Embryonic facial prominence (tissue), 1 donor: ENCODE data around the gene ITGAV.

ENCODE experiments used
- DNase-seq: peaks from one replicate; pipeline ENCODE4 v3.0.0-alpha.2; 2016; ENCODE audit errors: extremely low spot score

Gene ITGAV

DNA sequence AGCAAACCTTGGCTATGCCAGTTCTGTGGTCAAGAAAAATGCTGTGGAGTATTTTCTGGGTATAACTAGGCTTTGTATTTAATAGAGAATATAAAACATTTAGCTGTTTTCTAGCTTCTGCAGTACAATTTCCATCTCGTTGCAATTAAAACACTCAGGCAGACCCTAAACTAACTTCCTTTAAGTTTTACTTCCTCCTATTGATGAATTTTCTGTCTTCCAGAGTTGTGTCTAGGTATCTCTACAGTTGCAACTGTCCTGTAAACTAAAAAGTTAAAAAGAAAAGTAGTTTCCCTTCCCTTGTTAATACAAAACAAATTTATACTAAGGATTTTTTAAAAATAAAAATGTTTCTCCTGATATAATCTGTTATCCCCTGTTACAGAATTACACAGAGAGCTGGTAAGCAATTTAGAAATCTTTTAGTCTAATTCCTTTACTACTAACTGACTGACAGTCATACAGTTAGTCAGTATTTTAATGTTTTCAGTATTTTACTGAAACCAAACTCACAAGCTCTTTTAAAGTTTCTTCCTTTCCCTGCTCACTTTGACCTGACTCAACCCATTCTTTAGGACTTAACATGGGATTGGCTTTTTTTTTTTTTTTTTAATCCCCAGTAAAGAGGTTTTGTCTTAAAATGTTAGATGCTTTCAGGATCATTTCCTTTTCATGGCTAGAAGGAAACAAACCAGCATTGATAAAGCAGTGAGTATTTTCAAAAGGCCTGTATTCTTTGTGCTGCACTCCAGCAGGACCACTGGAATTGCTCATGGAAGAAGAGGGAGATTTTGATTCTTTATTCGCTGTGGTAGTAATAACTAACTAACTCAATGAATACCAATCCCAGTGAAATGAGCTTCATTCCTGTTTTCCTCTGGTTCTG, 22.9 kb downstream of the ITGAV start:
- DNase-seq, result no peak

DNA sequence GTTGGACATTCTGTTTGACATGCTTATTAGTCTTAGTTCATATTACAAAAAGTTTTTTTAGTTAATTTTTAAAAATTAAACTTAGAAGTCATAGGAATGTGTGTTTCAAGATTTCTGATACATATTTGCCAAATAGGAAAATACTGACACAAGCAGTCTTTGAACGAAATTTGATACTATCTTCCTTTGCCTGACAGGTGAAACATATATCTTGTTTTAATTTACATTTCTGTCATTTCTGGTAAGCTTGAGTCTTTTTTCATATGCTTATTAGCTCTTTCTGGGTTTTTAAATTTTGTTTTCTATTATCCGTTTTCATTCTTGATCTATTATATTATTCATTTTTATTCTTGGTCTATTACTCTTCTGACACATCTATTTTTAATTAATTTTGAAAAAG, 24.5 kb downstream of the ITGAV start:
- DNase-seq, result no peak

DNA sequence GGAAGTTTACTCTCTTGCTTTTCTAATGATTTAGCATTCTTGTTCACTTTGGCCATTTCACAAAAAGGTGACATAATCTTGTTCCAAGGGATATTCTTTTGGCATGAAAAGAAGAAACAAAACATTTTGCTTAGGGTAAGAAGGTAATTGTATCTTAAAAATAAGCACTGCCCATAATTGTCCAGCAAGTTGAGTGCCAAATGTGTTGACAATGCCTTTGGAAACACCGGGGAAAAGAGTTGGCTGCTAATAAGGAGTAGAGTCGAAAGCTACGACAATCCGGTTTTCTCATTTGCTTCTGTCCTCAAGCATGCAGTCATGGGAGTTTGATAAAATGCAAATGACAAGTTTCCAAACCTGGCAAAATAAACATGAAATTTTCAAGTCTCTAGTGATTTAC, 27.3 kb downstream of the ITGAV start:
- no peak for DNase-seq

DNA sequence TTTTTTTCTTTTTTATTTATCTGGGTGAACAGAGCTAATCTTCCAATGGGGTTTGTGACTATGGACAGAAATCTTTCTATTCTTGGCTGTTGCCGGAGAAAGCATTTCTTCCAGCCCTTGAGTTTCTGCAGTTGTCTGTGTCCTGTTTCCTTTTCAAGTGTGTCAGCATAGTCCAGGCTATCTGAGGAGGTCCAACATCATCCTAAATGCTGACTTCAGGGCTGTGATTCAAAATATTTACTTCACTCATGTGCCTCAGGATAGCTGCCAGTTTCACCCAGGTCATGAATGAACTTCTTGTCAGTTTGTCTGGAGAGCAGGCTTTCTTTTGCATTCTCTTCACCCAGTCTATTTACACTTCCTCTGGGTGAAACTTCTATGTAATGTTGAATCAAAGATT, 27.9 kb downstream of the ITGAV start:
- no peak for DNase-seq

DNA sequence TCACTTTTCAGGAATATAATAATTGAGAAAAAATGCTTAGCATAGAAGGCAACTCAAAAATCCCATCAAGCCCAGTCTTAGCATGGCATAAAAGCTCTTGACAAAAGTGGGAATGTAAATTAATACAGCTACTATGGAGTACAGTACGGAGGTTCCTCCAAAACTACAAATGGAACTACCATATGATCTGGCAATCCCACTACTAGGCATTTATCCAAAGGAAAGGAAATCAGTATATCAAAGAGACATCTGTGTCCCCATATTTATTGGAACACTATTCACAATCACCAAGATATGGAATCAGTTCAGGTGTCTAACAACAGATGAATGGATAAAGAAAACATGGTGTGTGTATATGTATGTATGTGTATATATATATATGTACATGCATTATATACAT, 28.8 kb downstream of the ITGAV start:
- no peak for DNase-seq

DNA sequence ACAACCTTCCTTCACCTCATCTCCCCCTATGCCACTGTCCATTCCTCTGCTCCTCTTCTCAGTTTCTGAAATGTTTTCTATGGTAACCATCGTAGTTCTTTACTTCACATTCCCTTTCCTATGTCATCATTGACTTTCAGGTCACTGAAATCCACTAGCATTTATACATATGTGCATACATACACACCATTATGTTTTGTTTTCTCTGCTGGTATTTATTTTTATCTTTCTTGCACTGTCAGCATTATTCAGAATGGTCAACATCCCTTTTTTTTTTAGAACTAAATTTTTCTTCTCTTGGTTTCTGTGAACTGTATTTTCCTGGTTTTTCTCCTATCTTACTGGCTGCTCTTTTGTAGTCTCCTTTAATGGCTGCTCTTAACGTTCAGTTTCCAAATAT, 33.2 kb downstream of the ITGAV start:
- no peak for DNase-seq

DNA sequence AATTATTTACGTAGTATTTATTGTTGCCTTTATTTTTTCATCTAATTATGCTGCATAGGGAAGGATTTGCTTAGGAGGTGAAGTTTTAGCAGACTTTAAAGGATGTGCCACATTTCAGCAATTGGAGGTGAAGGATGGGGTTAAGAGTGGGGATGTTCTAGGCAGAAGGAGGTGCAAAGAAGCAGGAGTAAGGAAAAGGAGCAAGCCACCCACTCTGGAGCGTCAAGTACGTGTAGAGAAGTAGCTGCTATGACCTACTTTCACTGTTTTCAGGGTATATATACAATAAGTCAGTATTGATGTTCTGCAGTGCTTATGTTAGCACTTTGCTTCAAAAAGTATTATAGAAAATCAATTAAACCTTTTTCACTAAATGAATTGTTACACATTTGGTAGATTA, 34.4 kb downstream of the ITGAV start:
- DNase-seq, result no peak

DNA sequence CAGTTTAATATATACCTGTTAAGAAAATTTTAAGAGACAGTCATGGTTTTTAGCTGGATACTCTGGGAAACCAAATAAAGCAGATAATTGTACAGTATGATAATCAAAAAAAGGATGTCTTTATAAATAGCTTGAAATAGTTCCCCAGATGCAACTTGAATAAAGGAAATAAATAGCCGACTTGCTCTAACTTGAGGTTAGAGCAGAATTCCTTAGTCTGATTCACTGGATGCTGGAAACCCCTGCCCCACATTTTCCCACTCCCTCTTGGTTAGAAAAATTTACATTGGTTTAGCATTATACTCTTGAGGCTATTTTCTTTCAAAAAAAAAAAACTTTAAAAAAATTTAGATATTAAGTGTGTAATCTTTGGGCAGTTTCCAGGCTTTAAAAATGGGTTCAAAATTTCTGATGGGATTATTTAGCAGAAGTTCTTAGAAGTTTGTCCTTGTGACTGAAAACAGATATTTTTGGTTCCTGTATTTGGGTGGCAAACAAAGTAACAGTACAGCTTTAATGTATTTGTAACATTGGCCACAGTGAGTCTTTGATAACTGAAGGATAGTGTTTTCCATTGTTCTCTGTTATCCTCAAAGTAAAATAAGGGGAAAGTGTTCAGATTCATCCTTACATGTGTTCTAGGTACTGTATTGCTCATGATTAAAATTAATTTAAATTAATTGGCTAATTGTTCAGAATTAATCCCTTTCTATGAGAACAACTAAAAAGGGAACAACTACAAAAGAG, 39.6 kb downstream of the ITGAV start:
- DNase-seq, result no peak

DNA sequence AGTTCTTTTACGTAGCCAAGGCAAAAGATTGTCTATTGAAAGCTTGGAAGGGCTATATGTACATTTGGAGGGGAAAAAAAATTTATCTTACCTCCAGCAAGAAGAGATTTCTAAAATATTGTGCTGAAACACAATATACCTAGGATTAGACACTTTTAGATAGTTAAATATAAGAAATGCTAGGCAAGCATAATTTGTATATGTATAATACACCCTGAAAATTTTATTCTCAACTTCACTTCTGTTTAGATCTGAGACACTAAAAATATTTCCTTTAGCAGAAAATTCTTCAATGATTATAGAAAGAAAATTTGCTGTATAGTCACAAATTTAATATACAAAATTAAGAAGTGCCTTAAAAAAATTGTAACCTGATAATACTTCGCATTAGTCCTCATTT, 42.6 kb downstream of the ITGAV start:
- no peak for DNase-seq

DNA sequence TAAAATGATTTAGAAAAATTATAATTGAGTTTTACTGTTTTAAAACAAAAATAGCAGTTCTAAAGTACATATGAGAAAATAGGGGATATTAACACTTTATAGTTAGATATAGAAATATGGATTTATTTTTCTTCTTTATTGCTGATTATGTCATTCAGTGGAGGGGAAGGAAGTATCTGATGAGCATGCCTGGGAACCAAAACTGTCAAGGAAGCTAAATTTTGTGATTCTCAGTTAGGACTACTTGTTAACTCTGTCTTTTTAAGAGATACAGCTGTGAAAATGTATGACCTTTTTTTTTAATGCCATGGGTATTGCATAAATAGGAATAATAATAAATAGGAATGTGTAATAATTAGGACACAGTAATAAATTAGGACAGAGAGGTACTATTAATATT, 44.8 kb downstream of the ITGAV start:
- no peak for DNase-seq

DNA sequence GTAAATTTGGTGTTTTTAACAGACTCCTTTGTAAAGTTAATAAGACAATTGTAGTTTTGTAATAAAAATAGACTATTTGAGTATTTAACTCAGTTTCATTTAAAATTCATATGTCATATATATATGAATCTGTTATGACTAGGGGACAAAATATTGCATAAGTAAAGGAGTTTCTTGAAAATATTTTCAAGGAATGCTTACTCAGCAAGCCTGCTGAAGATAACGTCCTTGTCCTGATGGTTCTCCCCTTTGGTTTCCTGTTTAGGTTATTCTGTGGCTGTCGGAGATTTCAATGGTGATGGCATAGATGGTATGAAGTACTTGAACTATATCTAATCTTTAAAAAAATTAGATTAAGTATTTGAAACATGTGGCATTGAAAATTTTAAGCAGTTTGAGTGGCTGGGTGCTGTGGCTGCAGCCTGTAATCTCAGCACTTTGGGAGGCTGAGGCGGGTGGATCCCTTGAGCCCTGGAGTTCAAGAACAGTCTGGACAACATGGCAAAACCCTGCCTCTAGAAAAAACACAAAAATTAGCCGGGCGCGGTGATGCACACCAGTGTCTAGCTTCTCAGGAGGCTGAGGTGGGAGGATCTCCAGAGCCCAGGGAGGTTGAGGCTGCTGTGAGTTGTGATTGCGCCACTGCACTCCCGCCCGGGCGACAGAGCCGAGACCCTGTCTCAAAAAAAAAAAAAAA, 47.1 kb downstream of the ITGAV start:
- no peak for DNase-seq

DNA sequence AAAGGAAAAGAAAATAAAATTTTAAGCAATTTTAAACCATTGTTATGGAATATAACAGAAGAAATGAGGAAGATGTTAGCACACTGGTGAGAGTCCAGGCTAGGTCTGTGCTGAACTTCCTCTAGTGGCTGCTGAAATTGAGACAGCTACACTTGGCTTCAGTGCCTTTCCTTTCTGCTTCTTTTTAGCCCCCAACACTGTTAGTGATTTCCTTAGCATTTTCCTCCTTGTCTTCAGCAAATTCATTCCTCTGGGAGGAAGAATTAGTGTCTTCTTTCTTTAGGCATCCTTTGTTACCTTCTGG, 47.6 kb downstream of the ITGAV start:
- DNase-seq, result no peak

DNA sequence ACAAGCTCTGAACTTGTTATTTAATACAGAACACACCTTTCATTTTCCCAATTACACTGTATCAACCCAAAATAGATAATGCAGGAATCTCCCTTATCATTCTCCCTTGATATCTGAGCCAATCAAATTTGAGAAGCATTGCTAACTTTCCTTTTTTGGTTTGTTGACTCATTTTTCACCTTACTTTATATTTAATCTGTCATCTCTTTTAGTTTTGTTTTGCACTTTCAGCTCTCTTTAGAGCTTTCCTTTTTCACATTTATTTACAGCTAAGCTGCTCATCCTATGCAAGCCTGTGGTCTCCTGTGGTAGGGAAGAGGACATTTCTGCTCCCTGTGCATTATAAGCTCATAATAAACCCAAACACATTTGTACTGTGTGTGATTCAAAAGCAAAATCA, 50.1 kb downstream of the ITGAV start:
- no peak for DNase-seq

DNA sequence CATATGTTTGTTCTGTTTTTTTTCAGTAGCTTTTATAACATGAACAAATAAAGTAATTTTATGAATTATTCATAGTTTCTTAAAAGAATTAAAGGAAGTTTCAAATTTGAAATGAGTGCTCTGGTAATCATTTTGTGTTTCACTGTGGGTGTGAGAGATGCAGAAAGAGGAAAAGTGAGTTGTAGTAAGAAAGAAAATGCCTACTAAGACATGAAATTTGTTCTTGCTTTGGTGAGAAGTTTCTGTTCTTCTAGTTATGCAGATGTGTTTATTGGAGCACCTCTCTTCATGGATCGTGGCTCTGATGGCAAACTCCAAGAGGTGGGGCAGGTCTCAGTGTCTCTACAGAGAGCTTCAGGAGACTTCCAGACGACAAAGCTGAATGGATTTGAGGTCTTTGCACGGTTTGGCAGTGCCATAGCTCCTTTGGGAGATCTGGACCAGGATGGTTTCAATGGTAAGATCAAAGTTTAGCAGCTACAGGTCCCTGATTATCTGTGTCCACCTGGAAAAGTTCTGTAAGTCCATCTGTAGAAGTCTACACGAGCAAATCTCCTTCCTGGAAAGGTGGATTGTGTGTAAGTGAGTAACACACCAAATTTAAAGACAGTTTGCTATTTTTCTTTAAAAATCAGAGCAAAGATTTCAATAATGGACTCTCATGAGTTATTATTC, 51.4 kb downstream of the ITGAV start:
- no peak for DNase-seq

DNA sequence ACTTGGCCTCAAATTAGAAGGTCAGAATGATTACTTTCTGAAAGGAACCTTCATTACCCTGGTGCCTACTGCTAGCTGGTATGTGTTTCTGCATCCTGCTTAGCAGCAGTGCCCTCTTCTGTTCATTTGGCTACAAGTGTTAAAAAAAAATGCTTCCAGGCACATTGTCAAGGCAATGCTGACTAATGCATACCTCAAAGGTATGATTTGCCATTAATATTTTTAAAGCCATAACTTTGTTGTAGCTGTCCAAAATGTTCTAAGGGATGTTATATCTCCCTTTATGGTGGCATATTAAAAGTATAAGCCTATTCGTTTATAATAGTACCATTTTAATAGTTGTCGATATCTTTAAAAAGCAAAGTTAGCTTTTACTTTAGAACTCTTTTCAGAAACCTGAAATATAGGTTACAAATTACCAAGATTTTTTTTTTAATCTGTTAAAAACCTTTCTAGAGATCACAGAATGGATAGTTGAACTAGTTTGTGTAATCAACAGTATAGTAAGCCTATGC, 52.0 kb downstream of the ITGAV start:
- no peak for DNase-seq

DNA sequence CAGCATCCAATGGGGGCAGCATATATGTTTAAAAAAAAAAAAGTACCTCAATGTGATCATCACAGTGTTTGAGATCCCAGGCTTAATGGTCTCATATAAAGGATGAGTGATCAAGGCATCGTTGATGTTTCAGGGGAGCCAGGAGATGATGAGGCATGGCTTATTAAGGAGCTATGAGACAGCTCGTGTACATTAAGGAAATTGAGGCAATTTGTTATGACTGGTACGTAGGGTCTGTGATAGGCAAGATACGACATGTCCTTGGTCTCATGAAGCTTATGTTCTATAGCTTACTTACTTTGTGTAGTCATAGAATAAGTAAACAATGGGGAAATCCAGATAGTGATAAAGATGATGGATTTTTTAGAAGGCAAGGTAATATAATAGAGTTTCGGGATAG, 54.9 kb downstream of the ITGAV start:
- DNase-seq, result no peak

DNA sequence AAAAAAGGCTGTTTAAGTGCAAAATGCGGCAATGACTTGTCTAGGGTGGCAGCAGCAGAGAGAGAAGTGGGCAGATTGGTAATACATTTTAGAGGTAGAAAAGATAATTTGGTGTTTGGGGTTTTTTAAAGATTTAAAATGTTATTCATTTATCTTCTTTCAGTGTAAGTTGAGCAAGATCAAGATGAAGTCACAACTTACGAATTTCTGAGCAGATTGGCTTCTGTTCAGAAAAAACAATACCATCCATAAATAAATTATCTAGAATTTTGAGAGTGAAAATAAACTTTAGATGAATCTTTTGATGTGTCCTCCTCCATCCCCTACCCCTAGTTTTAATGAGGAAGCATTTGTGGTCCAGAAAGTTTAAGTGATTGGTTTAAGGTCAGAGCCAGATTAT, 56.1 kb downstream of the ITGAV start:
- no peak for DNase-seq

DNA sequence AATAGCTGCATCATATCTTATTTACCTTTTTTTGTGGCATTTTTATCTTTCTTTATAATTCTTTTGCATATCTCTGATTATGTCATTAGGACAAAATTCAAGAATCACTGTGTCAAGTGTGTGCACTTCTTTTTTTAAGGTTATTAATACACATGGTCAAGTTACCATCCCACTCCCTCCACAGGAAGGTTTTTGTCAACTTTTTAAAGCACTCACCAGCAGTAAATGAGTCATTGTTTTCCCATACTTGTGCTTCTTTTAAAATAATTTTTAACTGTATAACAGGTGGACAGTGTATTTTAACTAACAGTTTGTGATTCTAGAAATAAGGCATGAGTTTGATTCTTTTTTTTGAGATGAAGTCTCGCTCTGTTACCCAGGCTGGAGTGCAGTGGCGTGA, 58.3 kb downstream of the ITGAV start:
- no peak for DNase-seq

DNA sequence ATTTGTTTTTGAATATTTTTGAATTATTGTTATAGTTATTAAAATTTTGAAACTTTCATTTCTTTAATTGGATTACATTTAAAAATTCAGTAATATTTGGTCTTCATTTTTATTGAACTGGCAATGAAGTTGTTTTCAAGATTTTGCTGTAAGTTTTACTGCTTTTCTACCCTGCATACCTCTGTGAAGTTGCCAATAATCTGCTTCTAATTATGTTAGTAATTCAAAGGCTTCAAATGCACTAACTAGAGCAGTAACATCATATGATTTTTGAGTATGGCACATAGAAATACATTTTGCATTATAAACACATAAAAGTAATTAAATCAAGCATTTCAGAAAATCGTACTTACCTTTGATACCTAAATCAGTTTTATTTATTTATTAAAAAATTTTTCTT, 63.7 kb downstream of the ITGAV start:
- no peak for DNase-seq

DNA sequence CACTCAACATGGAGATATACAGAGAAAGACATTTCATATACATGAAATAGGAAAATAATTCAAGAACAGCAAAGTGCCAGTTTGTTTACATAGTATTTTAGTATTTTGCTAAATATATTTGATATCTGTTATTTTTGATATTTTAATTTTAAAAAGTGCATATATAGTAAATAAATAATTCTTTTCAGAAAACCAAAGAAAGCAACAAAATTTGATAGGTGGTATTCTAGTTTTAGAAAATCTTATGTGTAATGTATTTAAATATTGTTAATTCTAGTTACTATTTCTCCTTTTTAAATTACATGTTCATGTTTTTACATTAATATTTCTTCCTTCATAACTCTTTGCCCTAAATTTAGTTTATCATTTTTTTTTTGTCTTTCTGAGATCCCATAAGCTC, 69.5 kb downstream of the ITGAV start:
- no peak for DNase-seq

DNA sequence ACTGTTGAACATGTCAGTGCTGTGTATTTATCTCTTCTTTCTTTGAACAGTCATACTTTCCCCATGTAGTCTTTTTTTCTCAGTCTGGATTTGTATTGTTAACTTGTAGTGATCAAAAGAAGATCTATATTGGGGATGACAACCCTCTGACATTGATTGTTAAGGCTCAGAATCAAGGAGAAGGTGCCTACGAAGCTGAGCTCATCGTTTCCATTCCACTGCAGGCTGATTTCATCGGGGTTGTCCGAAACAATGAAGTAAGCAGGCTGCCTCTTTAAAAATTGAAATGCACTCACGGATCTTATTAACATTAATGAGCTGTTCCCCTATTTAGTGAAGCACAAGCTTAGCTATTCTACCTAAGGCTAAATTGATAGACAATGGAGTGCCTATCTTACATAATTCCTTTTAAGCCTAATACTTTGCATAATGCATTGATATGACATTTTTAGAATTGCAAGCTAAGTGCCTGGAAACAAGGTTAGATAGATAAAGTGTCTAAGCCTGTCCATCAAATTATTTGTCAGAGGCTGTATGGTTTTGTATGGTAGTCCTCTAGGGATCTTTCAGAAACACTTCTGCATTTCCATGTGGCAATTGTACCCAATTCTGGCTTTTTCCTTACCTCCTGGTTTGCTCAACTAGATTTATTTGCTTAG, 74.7 kb downstream of the ITGAV start:
- DNase-seq, result no peak

DNA sequence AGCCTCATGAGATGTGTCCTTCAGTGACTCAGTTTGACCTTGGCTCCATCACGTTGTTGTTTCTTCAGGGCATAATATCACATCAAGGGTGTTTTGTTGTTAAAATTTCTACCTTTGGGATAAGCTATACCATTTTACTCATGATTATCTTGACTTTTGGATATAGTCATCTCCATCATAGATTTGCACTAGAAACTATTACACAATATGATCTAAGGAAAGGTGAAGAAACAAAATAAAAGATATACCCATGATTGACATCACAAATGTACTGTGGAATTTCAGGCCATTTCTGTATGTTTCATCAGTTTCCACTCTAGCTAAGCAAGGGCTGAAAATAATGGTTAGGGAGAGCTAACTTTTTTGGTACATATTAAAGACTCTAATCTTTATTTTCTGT, 79.3 kb downstream of the ITGAV start:
- no peak for DNase-seq
